ENCODE measurements around the gene TSPAN14. TPM values are rescaled to one million over a fixed set of nuclear protein-coding genes. Genes with fewer than 3 reads are reported as not detected.

TSPAN14 gene
- total RNA-seq, 1 experiment from 2014 or later: 46.9 TPM

- peak overlapping the region; percentile 40 for H3K4me3 Mint-ChIP-seq (ENCODE audit: unreplicated experiment)
- CTCF ChIA-PET: interaction anchor here (0.8 to 21.4 kb wide), 2 partner anchors 45 to 63 kb away, joined by 3 to 923 read pairs; partner anchors contain the start of gene TSPAN14
These were observed 47.9 kb downstream of the TSPAN14 start for GRCh38 chr10:80501913-80502521.

GRCh38 chr10:80502621-80503583 is 48.8 kb downstream of the TSPAN14 start:
- Mint-ChIP-seq H3K4me3 (ENCODE audit: unreplicated experiment) (peak overlapping the region; percentile 40), H3K9me3 (ENCODE audit: unreplicated experiment) (no peaks in the 10 kb centered on the region), H3K4me1 (ENCODE audit: insufficient read depth, unreplicated experiment) (peaks cover 81% of the 10 kb centered on the region), H3K27me3 (ENCODE audit: insufficient read depth, unreplicated experiment) (no peaks in the 10 kb centered on the region), H3K36me3 (ENCODE audit: insufficient read depth, unreplicated experiment) (peaks cover 40% of the 10 kb centered on the region), H3K27ac (ENCODE audit: low read depth, unreplicated experiment) (peak overlapping the region; percentile 37)
- no TSS peak for BruUV-seq (replicated peaks)
- ChIA-PET CTCF (interaction anchor here (0.6 to 21.4 kb wide), 8 partner anchors 11 to 519 kb away, joined by 3 to 923 read pairs (median 4); partner anchors contain the start of gene TSPAN14), POLR2A (interaction anchor here (0.8 to 11.3 kb wide), 6 partner anchors 9 to 67 kb away, joined by 3 to 225 read pairs (median 3); partner anchors contain the start of gene TSPAN14)
- intact Hi-C loops (cut with micrococcal nuclease): no loop called here
- TF ChIP-seq CTCF (IDR thresholded peaks at IDR 0.05; ENCODE audit: unreplicated experiment): no peak
- no peak for DNase-seq (ENCODE audit: unreplicated experiment)

More at GRCh38 chr10:80501913-80502521, 47.9 kb downstream of the TSPAN14 start:
- Mint-ChIP-seq H3K36me3 (ENCODE audit: insufficient read depth, unreplicated experiment) (peaks cover 31% of the 10 kb centered on the region), H3K9me3 (ENCODE audit: unreplicated experiment) (no peaks in the 10 kb centered on the region), H3K4me1 (ENCODE audit: insufficient read depth, unreplicated experiment) (peaks cover 85% of the 10 kb centered on the region), H3K27me3 (ENCODE audit: insufficient read depth, unreplicated experiment) (no peaks in the 10 kb centered on the region), H3K27ac (ENCODE audit: low read depth, unreplicated experiment) (peak overlapping the region; percentile 37)
- BruUV-seq (replicated peaks): no TSS peak
- DNase-seq (ENCODE audit: unreplicated experiment): no peak
- no peak for TF ChIP-seq CTCF (IDR thresholded peaks at IDR 0.05; ENCODE audit: unreplicated experiment)
- POLR2A ChIA-PET: interaction anchor here (0.8 to 11.3 kb wide), 4 partner anchors 24 to 52 kb away, joined by 3 to 225 read pairs (median 104); partner anchors contain the start of gene TSPAN14
- intact Hi-C loops (cut with micrococcal nuclease): no loop called here

GRCh38 chr10:80503584-80504157 is 49.6 kb downstream of the TSPAN14 start:
- no peak for TF ChIP-seq CTCF (IDR thresholded peaks at IDR 0.05; ENCODE audit: unreplicated experiment)
- no TSS peak for BruUV-seq (replicated peaks)
- intact Hi-C loops (cut with micrococcal nuclease): no loop called here
- ChIA-PET CTCF (interaction anchor here (0.7 to 21.4 kb wide), 8 partner anchors 11 to 519 kb away, joined by 3 to 923 read pairs (median 12); partner anchors contain the start of gene TSPAN14), POLR2A (interaction anchor here (0.9 to 11.3 kb wide), 6 partner anchors 9 to 90 kb away, joined by 3 to 205 read pairs (median 3); no protein-coding TSS in a partner anchor)
- Mint-ChIP-seq H3K4me1 (ENCODE audit: insufficient read depth, unreplicated experiment) (peaks cover 73% of the 10 kb centered on the region), H3K36me3 (ENCODE audit: insufficient read depth, unreplicated experiment) (peaks cover 48% of the 10 kb centered on the region), H3K9me3 (ENCODE audit: unreplicated experiment) (no peaks in the 10 kb centered on the region), H3K27me3 (ENCODE audit: insufficient read depth, unreplicated experiment) (no peaks in the 10 kb centered on the region), H3K4me3 (ENCODE audit: unreplicated experiment) (no peak overlapping the region), H3K27ac (ENCODE audit: low read depth, unreplicated experiment) (peak overlapping the region; percentile 86)
- no peak for DNase-seq (ENCODE audit: unreplicated experiment)
